Bronchial epithelial cell (primary cell): ENCODE results near the gene BLVRA. TPM values are rescaled to one million over a fixed set of nuclear protein-coding genes. Genes with fewer than 3 reads are reported as not detected.

Experiments
- DNase-seq: peaks from one replicate; pipeline ENCODE4 v3.0.0-alpha.2; 2010; ENCODE audit warnings: low read depth
- FAIRE-seq: peaks from 2 replicates; lab custom pipeline; 2011; peaks lifted over from hg19 to GRCh38; lab: Jason Lieb, UNC
- H3K27me3 ChIP-seq: 2 replicates; pipeline ENCODE4 v1.5.1; 2011; ENCODE audit warnings: low read length; ENCODE audit not compliant: control insufficient read depth, insufficient read depth
- H3K36me3 ChIP-seq: 2 replicates; pipeline ENCODE4 v1.5.1; 2011; ENCODE audit warnings: low read length; ENCODE audit not compliant: control insufficient read depth, insufficient read depth
- H3K4me3 ChIP-seq: 2 replicates; pipeline ENCODE4 v1.5.1; 2011; ENCODE audit warnings: mild to moderate bottlenecking, low read depth, low read length, control low read depth
- CTCF ChIP-seq: IDR thresholded peaks from 2 replicates; pipeline ENCODE4 v1.5.1; 2011; ENCODE audit warnings: mild to moderate bottlenecking, moderate library complexity, low read length, control low read depth, inconsistent platforms; ENCODE audit not compliant: insufficient read depth, severe bottlenecking
- total RNA-seq: library from RNA; depleted of rRNA; stranded (reverse); fragments of >200 nt; gene quantifications from 2 replicates; pipeline ENCODE4 v1.2.1, GENCODE V29; 2014

BLVRA gene
- total RNA-seq, 1 donor from 2014 or later = 29.7 TPM

GRCh38 chr7:43838201-43838658, 79.8 kb downstream of the BLVRA start:
- TF ChIP-seq CTCF = no peak
- DNase-seq (no peak), FAIRE-seq (no peak)
- Histone ChIP-seq H3K36me3 (no peaks in the 10 kb centered on the region), H3K27me3 (no peaks in the 10 kb centered on the region), H3K4me3 (no peak overlapping the region)

GRCh38 chr7:43843296-43843695, 84.8 kb downstream of the BLVRA start:
- H3K36me3 ChIP-seq = no peaks in the 10 kb centered on the region
- TF ChIP-seq CTCF = no peak
- FAIRE-seq (no peak), DNase-seq (no peak)
- no peaks in the 10 kb centered on the region for H3K27me3 ChIP-seq
- H3K4me3 ChIP-seq = no peak overlapping the region

- H3K36me3 ChIP-seq = no peaks in the 10 kb centered on the region
- TF ChIP-seq CTCF = no peak
- FAIRE-seq (no peak), DNase-seq (no peak)
- H3K4me3 ChIP-seq = no peak overlapping the region
- H3K27me3 ChIP-seq = no peaks in the 10 kb centered on the region
Measured at GRCh38 chr7:43844257-43844656, 85.8 kb downstream of the BLVRA start.

GRCh38 chr7:43844662-43845061, 86.2 kb downstream of the BLVRA start:
- H3K27me3 ChIP-seq = no peaks in the 10 kb centered on the region
- H3K36me3 ChIP-seq = no peaks in the 10 kb centered on the region
- TF ChIP-seq CTCF = no peak
- no peak overlapping the region for H3K4me3 ChIP-seq
- FAIRE-seq = no peak
- DNase-seq = no peak

GRCh38 chr7:43847496-43847895, 89.0 kb downstream of the BLVRA start:
- DNase-seq (no peak), FAIRE-seq (no peak)
- H3K27me3 ChIP-seq = no peaks in the 10 kb centered on the region
- no peaks in the 10 kb centered on the region for H3K36me3 ChIP-seq
- no peak for TF ChIP-seq CTCF
- no peak overlapping the region for H3K4me3 ChIP-seq

- Histone ChIP-seq H3K27me3 (no peaks in the 10 kb centered on the region), H3K36me3 (no peaks in the 10 kb centered on the region), H3K4me3 (no peak overlapping the region)
- no peak for TF ChIP-seq CTCF
- DNase-seq (no peak), FAIRE-seq (no peak)
Measured at GRCh38 chr7:43849047-43849446, 90.6 kb downstream of the BLVRA start.
